GM18861 (cell line): ENCODE results near the gene TAMALIN.

ENCODE experiments used
- ATAC-seq: cut with Tn5 transposase; IDR thresholded peaks from one replicate; pipeline ENCODE4 v1.9.1; 2021; ENCODE audit not compliant: unreplicated experiment

TAMALIN gene

DNA sequence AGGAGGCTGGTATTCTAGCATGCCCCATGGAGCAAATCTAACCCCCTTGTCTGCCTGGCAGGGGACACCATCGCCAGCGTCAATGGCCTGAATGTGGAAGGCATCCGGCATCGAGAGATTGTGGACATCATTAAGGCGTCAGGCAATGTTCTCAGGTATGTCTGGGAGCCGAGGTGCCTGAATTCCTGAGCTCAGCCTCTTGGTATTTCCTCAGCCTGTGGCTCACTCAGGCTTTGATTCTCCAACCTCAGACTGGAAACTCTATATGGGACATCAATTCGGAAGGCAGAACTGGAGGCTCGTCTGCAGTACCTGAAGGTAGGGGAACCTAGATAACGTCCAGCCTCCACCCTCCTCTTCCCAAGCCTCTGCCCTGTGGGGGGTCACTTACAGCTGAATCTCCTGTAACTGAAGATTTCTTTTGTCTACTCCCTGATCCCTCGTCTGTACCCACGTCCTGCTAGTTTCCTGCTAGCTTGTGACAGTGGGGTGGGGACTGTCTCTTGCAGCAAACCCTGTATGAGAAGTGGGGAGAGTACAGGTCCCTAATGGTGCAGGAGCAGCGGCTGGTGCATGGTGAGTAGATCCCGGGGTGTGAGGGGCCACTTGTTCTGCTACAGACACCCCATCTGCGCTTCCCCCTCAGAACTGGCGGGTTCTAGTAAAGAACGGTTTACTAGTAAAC is 7.0 kb downstream of the TAMALIN start:
- ATAC-seq: no peak

DNA sequence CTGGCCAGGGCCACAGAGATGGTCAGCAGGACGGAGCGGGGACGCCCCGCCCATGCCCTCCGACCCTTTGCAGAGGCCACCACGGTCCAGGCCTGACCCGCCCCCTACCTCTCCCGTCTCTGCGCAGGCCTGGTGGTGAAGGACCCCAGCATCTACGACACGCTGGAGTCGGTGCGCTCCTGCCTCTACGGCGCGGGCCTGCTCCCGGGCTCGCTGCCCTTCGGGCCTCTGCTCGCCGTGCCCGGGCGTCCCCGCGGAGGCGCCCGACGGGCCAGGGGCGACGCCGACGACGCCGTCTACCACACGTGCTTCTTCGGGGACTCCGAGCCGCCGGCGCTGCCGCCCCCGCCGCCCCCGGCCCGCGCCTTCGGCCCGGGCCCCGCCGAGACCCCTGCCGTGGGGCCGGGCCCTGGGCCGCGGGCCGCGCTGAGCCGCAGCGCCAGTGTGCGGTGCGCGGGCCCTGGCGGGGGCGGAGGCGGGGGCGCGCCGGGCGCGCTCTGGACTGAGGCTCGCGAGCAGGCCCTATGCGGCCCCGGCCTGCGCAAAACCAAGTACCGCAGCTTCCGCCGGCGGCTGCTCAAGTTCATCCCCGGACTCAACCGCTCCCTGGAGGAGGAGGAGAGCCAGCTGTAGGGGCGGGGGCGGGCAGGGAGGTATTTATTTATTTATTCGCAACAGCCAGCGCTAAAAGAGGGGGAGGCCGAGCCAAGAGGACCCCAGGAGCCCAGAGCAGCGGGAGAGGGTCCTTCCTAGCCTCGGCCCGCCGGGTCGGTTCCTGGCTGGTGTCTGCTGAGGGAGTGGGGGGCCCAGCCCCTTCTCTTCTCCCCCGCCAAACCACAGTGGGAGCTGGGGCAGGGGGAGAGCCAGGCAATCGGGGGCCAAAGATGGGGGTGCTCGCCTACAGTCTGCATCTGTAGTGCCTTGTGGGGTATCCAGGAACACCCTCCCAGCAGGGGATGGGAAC is 8.1 kb downstream of the TAMALIN start:
- no peak for ATAC-seq

DNA sequence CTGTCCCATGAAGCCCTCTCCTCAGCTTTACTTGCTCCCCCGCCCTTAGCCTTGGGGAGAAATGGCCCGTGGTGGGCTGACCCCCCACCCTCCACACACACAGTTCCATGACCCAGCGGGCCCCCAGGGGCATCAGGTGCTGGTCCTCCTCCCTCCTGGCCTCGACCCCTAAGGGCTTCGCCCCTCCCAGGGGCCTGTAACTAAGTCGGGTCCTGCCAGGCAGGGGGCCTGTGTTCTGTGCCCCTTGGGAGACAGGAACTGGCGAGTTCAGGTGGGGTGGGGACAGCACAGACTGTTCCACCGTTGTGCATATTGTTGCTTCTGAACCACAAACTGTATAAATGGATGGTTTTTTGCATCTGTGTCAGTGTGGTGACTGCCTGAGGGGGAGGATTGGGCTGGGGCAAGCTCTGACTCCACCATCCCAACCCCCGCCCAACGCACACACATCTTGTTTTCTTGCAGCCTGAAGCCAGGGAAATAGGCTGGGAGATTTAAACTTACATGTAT is 8.8 kb downstream of the TAMALIN start:
- no peak for ATAC-seq

DNA sequence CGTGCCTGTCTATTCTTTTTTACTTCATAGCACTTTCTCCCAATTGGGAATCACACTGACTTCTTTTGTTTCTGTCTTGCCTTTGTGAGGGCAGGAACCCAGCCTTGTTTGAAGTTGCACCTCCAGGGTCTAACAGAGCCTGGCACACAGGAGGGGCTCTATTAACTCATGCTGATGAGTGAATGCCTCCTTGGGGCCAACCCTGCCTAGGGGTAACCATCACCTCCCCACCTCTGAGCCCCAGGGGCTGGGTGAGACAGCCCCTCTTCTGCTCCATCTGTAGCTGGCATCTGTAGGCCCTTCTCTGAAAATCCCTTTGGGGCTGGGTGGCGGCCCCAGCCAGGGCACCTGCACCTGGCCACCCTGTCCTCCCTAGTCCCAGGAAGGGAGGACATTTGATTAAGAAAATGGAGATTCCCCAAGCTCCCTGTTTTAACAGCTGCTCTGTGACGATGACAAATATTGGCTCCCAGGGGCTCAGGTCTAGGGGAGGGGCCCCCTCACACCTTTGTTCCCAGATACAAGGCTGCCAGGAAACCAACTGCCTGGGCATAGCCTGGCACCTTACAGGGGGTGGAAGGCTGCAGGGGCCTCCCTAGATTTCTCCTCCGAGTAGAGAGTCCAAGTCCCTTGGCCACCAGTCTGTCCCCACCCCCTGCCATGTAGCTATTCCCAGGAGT is 11.8 kb downstream of the TAMALIN start:
- ATAC-seq: no peak

DNA sequence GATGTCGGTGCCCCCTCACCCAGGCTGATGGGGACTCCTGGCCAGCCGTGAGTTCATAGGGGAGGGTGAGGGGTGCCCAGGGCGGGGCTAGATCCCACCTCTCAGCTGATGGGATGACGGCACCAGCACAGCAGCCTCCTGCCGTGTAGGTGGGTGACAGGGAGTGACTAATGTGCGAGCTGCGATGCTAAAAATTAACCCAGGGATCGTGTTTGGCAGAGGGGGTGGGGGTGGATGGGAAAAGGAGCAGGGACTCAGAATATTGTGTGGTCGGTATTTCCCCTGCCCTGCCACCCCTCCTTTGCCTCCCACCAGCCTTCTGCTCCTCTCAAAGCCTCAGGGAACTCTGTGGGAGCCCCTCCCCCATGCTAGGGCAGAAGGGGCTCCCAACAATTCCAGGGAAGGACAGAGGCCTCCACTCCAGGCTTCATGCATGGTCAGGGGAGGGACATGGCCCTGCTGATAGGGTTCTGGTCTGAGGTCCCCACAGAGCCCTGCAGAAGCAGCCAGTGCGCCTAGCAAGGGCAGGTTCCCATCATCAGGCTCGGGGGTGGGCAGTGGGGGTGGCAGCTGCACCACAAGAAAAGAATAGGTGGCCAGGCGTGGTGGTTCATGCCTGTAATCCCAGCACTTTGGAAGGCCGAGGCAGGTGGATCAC is 12.5 kb downstream of the TAMALIN start:
- ATAC-seq: no peak

DNA sequence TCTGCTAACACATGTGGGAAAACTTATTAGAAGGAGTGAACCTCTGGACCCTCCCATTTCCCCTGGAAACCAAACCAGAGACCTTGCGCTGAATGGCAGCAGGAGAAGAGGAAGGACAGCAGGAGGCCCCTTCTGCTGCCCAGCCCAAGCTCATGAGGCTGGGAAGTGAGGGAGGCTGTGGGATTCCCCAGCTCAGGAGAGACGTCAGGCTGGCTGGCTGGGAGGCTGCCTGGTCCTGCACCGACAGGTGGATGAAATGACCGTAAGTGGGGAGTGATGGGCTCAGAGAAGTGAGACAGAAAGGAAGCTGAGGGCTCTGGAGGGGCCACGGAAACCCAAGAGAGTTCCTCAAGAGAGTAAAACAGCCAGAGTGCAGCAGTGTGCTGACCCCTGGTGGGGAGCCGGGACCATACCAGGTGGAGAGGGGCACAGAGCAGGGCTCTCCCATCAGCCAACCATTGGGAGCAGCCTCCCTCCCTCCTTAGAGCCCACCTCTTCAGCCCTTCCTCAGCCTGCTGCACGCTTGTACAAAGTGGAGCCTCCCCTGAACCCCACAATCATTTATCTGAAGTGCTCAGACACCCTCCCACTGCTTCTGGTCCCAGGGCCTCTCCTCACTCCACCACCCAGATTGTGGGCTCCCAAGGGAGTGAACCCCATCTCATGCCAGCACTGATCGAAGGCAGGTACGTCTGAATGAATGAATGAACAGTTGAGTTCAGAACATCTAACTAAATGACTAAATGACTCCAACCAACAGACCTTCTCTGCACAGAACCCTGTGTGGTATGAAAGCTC is 14.0 kb downstream of the TAMALIN start:
- no peak for ATAC-seq

DNA sequence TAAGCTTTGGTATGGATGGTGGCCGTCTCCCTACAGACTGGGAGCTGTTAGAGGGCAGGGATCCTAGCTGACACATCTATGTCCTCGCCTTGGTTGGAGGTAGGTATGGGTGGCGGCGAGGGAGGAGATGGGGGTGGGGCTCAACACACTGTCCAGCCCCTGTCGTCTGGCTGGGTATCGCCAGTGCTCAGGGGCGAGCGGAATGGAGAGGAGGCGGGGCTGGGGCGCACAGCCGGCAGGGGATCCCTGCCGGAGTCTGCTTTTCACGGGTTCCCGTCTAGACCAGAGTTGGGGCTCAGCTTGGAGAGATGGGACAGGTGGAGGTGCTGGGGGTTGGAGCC is 16.1 kb downstream of the TAMALIN start:
- no peak for ATAC-seq

DNA sequence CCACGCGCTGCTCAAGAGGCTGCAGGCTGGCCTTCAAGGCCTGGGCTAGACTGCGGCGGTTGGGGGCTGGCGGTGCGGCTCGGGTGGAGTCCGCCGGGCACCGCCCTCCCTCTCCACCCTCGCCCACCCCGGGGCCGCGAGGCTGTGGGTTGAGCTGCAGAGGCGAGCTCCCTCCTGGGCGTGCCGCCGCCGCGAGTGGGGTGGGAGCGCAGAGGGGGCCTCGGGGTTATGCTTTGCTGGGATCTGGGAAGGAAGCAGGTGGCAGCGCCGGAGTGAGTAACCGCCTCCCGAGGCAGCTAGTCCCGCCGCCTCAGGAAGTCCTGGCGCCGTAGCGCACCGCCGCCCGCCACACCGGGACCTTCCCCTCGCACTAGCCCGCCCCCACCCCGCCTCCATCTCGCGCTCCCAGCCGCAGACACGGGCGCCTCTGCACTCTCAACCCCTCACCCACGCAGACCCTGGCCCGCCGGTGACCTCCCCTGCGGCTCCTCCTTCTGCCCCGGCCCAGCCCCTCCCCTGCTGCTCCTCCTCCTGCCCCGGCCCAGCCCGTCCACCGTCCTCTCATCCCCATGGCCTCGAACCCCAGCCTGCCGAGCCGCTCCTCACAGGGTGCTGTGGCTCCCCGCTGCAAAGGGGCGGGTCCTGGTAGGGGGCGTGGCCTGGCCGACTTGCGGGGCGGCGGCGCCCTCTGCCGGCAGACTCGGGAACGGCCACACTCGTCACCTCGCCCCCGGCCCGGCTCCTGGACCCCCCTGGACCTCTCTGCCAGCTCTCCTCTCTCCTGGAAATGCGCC is 16.6 kb downstream of the TAMALIN start:
- ATAC-seq: no peak

DNA sequence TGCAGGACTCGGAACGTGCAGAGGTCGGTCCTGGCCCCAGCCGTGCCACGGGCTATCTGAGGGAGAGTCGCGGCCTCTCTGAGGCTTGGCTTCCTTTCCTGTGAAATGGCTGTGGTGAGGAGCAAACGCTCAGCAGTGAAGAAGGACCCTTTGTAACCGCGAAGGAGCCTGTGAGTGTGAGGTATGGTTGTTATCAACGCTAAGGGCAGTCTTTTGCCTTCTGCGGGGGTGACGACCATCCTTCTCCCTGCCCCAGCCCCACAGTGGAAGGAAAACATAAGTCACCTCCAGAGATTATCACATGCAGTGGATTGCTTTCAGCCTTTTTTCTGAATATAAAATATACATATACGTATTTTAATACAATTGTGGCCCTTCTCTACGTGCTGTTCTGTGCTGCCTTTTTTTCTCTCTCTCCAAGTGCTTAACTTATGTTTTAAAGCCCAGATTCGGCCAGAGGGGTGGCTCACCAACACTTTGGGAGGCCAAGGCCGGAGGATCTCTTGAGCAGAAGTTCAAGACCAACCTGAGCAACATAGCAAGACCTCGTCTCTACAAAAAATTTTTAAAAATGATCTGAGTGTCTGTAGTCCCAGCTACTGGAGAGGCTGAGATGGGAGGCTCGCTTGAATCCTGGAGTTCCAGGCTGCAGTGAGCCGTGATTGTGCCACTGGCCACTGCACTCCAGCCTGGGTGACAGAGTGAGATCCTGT is 17.4 kb downstream of the TAMALIN start:
- no peak for ATAC-seq

DNA sequence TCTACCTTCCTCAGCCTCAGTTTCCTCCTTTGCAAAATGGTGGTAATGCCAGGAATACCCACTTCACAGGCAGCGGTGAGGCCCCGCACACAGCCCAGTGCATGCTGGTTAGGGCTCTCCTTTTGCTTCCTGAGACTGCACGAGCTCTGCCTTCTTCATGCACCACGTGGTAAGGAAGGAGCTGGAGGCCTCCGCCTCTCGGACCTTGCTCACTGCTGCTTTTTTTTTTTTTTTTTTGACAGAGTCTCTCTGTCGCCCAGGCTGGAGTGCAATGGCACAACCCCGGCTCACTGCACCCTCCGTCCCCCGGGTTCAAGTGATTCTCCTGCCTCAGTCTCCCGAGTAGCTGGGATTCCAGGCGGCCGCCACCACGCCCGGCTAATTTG is 18.1 kb downstream of the TAMALIN start:
- no peak for ATAC-seq

DNA sequence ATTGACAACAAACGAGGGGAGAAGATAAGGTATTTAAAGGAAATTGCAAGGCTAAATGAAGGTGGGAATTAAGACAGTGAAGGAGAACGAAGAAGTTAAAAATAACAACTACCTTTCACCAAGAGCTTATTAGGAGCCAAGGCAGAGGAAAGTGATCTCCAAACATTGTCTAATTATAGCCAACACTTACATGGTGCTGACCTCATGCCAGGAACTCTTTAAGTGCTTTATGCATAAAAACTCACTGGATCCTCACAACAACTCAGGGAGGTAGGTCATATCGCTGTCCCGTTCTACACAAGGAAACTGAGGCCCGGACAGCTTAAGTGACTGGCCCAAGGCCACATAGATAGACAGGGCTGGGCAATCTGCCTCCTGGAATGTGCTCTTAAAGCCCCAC is 19.5 kb downstream of the TAMALIN start:
- no peak for ATAC-seq

DNA sequence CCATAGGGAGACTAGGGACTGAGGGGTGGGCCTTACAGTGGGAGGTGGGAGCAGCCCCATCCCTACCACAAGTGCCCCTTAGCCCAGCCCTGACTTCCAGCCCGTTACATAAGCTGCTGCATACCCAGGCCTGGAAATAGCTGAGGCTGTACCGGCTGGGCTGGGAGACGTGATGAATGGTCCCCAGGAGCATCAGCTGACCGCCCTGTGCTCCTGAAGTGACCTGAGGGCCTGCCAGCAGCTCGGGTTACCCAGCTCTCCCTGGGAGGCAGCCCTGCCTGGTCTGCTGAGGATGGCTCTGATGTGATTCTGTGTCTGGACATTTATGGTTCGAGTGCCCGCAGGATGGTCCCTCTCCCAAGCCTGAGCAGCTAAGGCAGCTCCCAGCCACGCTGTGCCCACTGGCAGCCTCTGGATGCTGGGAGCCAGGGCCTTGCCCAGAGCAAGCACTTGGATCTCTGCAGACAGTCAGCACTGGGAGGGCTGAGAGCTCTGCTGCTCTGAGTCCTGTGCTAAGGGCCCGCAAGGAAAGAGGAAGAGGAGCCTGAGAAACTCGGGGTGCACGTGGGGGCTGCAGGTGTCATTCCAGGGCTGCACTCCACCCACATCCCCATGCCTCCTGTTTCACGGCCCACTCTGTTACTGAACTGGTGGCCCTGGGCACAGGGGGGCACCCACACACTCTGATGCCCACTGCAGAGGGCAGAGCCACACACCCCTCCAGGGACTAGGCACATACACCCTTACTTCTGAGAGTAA is 20.5 kb downstream of the TAMALIN start:
- ATAC-seq: no peak

DNA sequence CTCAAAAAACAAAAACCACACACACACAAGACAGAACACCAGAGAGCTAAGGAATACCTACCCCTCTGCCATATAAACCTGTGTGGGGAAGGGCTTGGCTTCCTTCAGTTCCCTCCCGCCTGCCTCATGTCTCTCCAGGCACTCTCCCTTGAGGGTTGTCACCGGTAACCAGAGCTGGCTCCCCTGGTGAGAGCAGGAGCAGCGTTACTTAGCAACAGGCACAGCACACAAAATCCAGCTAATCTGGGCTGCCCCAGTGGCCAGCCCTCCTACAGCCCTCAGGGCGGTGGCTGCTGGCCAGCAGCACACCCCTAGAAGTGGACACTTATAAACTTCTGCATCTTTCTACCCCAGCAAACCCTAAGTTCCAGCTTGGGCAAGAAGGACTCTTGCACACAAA is 22.9 kb downstream of the TAMALIN start:
- ATAC-seq: no peak

DNA sequence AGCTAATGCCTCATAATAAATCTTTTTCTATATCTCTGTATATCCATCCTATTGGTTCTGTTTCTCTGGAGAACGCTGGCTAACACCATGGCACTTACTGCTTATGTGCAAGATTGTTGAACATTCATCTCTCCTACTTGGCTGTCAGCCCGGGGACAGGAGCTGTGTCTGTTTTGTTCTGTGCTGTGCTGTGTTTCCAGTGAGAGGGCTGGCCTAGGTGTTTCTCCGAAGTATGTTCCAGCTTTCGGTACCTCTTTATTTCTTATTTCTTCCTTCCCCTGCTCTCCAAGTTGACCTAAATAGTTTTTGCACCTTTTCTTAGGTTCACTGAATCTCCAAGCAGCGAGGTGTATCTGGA is 25.7 kb downstream of the TAMALIN start:
- ATAC-seq: no peak

DNA sequence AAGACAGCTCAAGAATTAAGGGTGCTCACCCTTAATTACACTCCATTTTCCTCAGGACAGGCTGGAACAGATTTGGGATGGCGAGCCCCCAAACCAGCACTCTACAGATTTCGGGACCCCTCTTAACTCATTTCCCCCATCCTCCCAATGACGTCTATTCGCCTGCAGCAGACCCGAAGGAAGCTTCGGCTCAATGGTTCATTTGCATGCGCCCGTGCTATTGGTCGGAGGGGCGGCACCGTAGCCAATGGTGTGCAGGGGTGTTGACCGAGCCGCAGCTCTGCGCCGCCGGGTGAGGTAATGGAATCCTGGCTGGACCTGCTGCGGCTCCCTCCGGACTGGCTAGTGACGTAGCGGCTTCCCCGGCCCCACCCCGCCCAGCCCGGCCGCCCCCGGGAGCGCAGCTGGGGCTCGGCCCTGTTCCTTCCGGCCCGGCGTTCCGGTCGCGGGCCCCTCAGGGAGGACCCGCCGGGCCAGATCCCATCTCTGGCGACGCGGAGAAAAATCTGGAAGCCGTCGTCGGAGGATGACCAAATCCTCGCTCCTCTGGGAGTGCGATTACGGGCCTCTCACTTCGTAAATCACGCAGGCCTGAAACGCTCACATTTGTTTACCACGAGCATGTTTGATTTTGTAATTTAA is 26.2 kb downstream of the TAMALIN start:
- peak; percentile 85 for ATAC-seq

DNA sequence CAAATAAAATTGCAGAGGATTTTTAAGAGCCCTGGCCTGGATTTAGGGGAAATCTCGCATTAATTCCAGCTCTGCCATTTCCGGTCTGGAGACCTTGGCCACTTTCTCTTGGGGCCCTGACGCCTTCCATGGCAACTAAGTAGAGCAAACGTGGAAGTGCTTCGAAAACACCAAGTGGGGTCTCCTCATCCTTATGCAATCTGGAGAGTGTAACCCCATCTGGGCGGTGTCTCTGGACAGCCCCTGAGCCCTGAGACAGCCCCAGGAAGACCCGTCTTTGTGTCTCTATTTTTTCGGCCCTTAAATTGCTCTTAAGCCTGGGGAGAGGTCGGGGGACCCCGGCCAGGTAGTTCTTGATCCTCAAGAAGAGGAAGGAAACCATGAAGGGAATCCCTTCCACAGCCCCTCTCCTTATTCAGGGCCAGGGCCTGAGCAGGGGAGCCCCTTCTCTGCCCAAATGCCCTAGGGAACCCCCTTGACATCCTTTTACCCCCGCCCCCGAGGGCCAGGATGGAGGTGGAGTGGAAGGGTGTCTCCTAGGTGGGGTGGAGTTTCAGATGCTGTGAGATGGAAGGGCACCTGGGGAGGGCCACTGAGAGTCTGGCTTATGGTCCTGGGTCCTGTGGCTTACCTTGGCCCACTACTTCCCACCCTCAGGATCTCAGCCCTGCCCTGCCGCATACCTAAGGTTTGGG is 26.8 kb downstream of the TAMALIN start:
- no peak for ATAC-seq

DNA sequence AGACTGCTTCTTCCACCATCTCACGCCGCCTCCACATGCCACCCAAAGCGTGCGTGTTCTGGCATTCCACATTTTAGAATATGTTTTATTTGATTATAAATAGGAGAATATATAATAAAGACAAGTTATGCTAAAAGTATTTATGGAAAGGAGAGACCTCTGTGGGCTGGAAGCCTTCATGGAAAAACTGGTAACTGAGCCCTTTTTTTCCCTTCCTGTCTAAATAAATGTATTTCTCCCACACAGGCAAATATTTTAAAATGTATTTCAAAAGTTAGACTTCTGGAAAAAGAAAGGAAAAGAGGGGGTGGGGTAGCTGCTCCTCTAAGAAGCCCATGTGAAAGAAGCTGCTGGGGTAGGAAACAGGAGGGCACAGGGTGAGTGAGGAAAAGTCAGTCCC is 28.4 kb downstream of the TAMALIN start:
- no peak for ATAC-seq
